Spleen (tissue), 11 donors: ENCODE results near the gene TEKT5. TPM values are rescaled to one million over a fixed set of nuclear protein-coding genes. Genes with fewer than 3 reads are reported as not detected.

Experiments used
- DNase-seq: peaks from one replicate; pipeline ENCODE4 v3.0.0-alpha.2; 2020
- H3K27ac ChIP-seq, 8 donors: fragments of 200-600 bp; sonication (generic) in 7 of 8; 1 replicate in 4 of 8; 2 replicates in 4 of 8; pipeline versions ENCODE4 v1.5.0 to v1.8.0; 2016 to 2021; ENCODE audit warnings: inconsistent platforms in 4 of 8, mild to moderate bottlenecking in 4 of 8, moderate library complexity in 1 of 8
- H3K27me3 ChIP-seq, 7 donors: fragments of 200-600 bp; sonication (generic) in 6 of 7; replicated peaks in 1 of 7; 1 replicate in 4 of 7; 2 replicates in 3 of 7; pipeline versions ENCODE4 v1.5.0 to v1.8.0; 2016 to 2021; ENCODE audit warnings: inconsistent platforms in 3 of 7, mild to moderate bottlenecking in 1 of 7
- H3K36me3 ChIP-seq, 6 donors: fragments of 200-600 bp; sonication (generic) in 5 of 6; 1 replicate in 4 of 6; 2 replicates in 2 of 6; pipeline versions ENCODE4 v1.5.0 to v1.8.0; 2016 to 2021; ENCODE audit warnings: inconsistent platforms in 2 of 6
- H3K4me1 ChIP-seq, 6 donors: fragments of 200-600 bp; sonication (generic) in 5 of 6; 1 replicate in 3 of 6; 2 replicates in 3 of 6; pipeline versions ENCODE4 v1.5.0 to v1.8.0; 2016 to 2021; ENCODE audit warnings: inconsistent platforms in 3 of 6
- H3K4me3 ChIP-seq, 8 donors: fragments of 200-600 bp; sonication (generic) in 7 of 8; 1 replicate in 4 of 8; 2 replicates in 4 of 8; pipeline versions ENCODE4 v1.5.0 to v1.8.0; 2016 to 2021; ENCODE audit warnings: inconsistent platforms in 4 of 8, mild to moderate bottlenecking in 4 of 8, moderate library complexity in 2 of 8
- H3K9me3 ChIP-seq, 8 donors: fragments of 200-600 bp; sonication (generic) in 7 of 8; 1 replicate in 4 of 8; 2 replicates in 4 of 8; pipeline versions ENCODE4 v1.5.0 to v1.8.0; 2016 to 2021; ENCODE audit warnings: inconsistent platforms in 4 of 8
- CTCF ChIP-seq, 11 experiments: fragments of 200-600 bp in 7 of 11; fragments of 450-650 bp in 4 of 11; sonication (generic) in 4 of 11; IDR thresholded peaks in 8 of 11; conservative IDR thresholded peaks in 3 of 11; 1 replicate in 7 of 11; 2 replicates in 4 of 11; pipeline versions ENCODE4 v1.4.0 to v1.8.0; 2016 to 2021; ENCODE audit warnings: antibody characterized with exemption in 11 of 11, inconsistent platforms in 4 of 11, mild to moderate bottlenecking in 1 of 11
- POLR2A ChIP-seq, 3 donors: fragments of 450-650 bp; IDR thresholded peaks; one replicate each; pipeline ENCODE4 v1.5.1; 2017; ENCODE audit warnings: antibody characterized with exemption in 3 of 3, mild to moderate bottlenecking in 1 of 3
- POLR2AphosphoS5 ChIP-seq, 3 donors: sonication (generic); formaldehyde crosslinking; IDR thresholded peaks; one replicate each; pipeline ENCODE4 v1.5.1; 2017; ENCODE audit warnings: antibody characterized with exemption in 3 of 3
- WGBS, 5 donors: extraction: QIAGEN DNeasy Blood & Tissue Kit in 3 of 5; methylation state at CpG; one replicate each; pipeline versions ENCODE4 v1.1.5 to v1.1.7; 2013 to 2018; 5-methylcytosine and 5-hydroxymethylcytosine counted together
- intact Hi-C: fragments of 100-400 bp; cut with DNase I; formaldehyde crosslinking; loops from one replicate; pipeline ENCODE4 v1.15.0; 2023; ENCODE audit warnings: low total_unique reads
- polyA plus RNA-seq, 3 donors: library from polyadenylated mRNA; stranded (reverse); fragments of 200-250 nt; gene quantifications; one replicate each; pipeline ENCODE4 v1.2.1, GENCODE V29; 2013
- total RNA-seq, 7 donors: library from RNA; depleted of rRNA in 3 of 7; stranded (reverse); fragments of >200 nt in 3 of 7; fragmentation: NEBNext Ultra II Directional in 4 of 7; extraction: Animal tissue kit (Norgen Biotek cat#: 25700) in 4 of 7; gene quantifications; one replicate each; pipeline versions ENCODE4 v1.1.0 to v1.2.1, GENCODE V29; 2016 to 2021
- donor health status: healthy with polysubstance abuse.
- donor health status: DM: no; HTN: no; CAD: no; lungs with moderate emphysema.
- donor health status: DM: no; HTN: no; CAD: no.
- donor health status: Bipolar disorder and iron deficiency.
- donor health status: healthy.
- donor health status: DM: no; HTN: no; CAD: no.
- donor health status: DM: yes; HTN: yes; CAD: no.

Gene TEKT5
- total and polyA plus RNA-seq, 10 donors, result 0.17 to 1.5 (median 0.43) TPM; not detected in 3

DNA sequence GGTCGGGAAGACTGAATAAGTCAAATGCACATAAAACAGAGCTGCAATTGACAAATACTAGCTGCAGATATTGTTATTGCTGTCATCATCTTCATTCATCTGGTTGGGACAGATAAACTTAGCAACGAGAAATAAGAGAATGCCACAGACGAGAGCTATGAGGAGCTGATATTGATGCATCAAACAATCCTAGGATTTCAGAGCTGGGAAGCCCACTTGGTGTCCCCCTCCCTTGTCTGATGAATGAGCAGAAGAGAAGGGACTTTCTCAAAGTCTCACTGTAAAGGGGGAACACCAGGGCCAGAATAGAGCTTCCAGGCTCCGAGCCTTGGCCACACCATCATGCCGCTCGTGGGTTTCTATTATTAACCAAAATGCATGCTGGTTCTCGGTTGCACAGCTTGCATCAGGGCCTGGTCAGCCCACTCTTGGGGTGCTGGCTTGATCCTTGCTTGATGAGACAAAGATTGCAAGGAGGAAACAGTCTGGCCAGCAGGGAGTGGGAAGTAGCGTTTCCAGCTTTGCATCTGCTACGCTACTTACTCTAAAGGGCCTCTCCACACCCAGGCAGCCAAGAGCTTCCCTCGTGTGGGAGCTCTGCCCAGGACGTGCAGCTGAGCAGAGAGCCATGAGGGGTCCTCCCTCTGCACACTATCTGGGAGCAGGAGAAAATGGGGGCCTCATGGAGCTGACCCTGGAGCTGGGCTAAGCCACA is 85.9 kb downstream of the TEKT5 start:
- H3K27ac ChIP-seq, result no peak overlapping the region
- WGBS, 5 donors, result 63 to 73% (median 68%) methylated on average over 9 to 11 of the region's 11 CpGs
- DNase-seq, result no peak

GRCh38 chr16:10607157-10607556 is 87.6 kb downstream of the TEKT5 start:
- H3K36me3 ChIP-seq, result no peaks in the 10 kb centered on the region
- no peak overlapping the region for H3K4me3 ChIP-seq
- intact Hi-C loops, result no loop called here
- H3K27ac ChIP-seq, result no peak overlapping the region
- H3K27me3 ChIP-seq, result no peaks in the 10 kb centered on the region
- DNase-seq, result no peak
- 59 to 76% (median 73%) methylated on average over 3 of the region's 3 CpGs for WGBS, 5 donors
- H3K4me1 ChIP-seq, result peaks cover 0 to 2% (median 0%) of the 10 kb centered on the region in 6 donors
- H3K9me3 ChIP-seq, result no peaks in the 10 kb centered on the region
- TF ChIP-seq CTCF (IDR thresholded peaks at IDR 0.05 in 8 of 11, conservative IDR thresholded peaks at IDR 0.05 in 3 of 11) (no peak), POLR2AphosphoS5 (IDR thresholded peaks at IDR 0.05) (no peak), POLR2A (IDR thresholded peaks at IDR 0.05) (no peak)

More for the DNA sequence above, 85.9 kb downstream of the TEKT5 start:
- intact Hi-C loops, result no loop called here
- H3K4me3 ChIP-seq, result no peak overlapping the region
- peaks cover 0 to 17% (median 2%) of the 10 kb centered on the region in 6 donors for H3K4me1 ChIP-seq
- H3K27me3 ChIP-seq, result no peaks in the 10 kb centered on the region
- TF ChIP-seq POLR2AphosphoS5 (IDR thresholded peaks at IDR 0.05), result no peak
- no peak for TF ChIP-seq CTCF (IDR thresholded peaks at IDR 0.05 in 8 of 11, conservative IDR thresholded peaks at IDR 0.05 in 3 of 11)
- no peak for TF ChIP-seq POLR2A (IDR thresholded peaks at IDR 0.05)
- H3K36me3 ChIP-seq, result no peaks in the 10 kb centered on the region
- H3K9me3 ChIP-seq, result no peaks in the 10 kb centered on the region

DNA sequence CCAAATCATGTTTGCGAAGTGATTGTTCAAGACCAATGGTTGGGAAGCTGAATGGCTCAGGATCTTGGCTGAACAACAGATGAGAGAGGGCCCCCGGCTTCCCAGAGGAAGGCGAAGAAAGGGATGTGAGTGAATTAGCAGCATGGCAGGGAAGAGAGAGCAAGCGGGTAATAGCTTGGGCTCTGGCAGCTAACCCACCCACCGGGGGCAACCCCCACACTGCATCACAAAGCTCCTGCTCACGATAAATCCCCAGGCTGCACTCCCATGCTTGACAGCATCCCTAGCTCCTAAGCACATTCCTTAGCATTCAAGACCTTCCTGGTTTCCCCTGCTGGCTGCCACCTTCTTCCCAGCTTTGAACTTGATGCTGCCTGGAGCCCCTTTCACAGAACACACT is 88.1 kb downstream of the TEKT5 start:
- H3K4me1 ChIP-seq, result peaks cover 0 to 4% (median 0%) of the 10 kb centered on the region in 6 donors
- 74 to 86% (median 81%) methylated on average over 6 of the region's 6 CpGs for WGBS, 5 donors
- DNase-seq, result no peak
- no peak overlapping the region for H3K4me3 ChIP-seq
- no peaks in the 10 kb centered on the region for H3K36me3 ChIP-seq
- no peaks in the 10 kb centered on the region for H3K27me3 ChIP-seq
- TF ChIP-seq CTCF (IDR thresholded peaks at IDR 0.05 in 8 of 11, conservative IDR thresholded peaks at IDR 0.05 in 3 of 11) (no peak), POLR2AphosphoS5 (IDR thresholded peaks at IDR 0.05) (no peak), POLR2A (IDR thresholded peaks at IDR 0.05) (no peak)
- intact Hi-C loops, result no loop called here
- H3K27ac ChIP-seq, result no peak overlapping the region
- H3K9me3 ChIP-seq, result no peaks in the 10 kb centered on the region

DNA sequence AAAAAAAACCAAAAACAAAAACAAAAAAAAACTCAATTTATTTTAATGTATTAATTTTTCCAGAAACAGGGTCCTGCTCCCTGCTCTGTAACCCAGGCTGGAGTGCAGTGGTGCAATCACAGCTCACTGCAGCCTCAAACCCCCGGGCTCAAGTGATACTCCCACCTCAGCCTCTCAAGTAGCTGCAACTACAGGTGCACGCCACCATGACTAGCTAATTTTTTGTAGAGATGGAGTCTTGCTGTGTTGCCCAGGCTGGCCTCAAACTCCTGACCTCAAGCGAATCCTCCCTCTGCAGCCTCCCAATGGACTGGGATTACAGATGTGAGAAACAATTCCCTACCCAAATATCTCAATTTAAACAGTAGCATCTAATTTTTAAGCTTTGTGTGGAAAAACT is 89.1 kb downstream of the TEKT5 start:
- Histone ChIP-seq H3K4me3 (no peak overlapping the region), H3K36me3 (no peaks in the 10 kb centered on the region), H3K27ac (no peak overlapping the region), H3K9me3 (no peaks in the 10 kb centered on the region), H3K4me1 (peaks cover 0 to 4% (median 0%) of the 10 kb centered on the region in 6 donors), H3K27me3 (no peaks in the 10 kb centered on the region)
- intact Hi-C loops, result no loop called here
- 81 to 94% (median 86%) methylated on average over 3 of the region's 3 CpGs for WGBS, 5 donors
- TF ChIP-seq POLR2A (IDR thresholded peaks at IDR 0.05) (no peak), CTCF (IDR thresholded peaks at IDR 0.05 in 8 of 11, conservative IDR thresholded peaks at IDR 0.05 in 3 of 11) (no peak), POLR2AphosphoS5 (IDR thresholded peaks at IDR 0.05) (no peak)
- DNase-seq, result no peak
